ENCODE measurements around the gene TTI1.

The TTI1 gene

DNA sequence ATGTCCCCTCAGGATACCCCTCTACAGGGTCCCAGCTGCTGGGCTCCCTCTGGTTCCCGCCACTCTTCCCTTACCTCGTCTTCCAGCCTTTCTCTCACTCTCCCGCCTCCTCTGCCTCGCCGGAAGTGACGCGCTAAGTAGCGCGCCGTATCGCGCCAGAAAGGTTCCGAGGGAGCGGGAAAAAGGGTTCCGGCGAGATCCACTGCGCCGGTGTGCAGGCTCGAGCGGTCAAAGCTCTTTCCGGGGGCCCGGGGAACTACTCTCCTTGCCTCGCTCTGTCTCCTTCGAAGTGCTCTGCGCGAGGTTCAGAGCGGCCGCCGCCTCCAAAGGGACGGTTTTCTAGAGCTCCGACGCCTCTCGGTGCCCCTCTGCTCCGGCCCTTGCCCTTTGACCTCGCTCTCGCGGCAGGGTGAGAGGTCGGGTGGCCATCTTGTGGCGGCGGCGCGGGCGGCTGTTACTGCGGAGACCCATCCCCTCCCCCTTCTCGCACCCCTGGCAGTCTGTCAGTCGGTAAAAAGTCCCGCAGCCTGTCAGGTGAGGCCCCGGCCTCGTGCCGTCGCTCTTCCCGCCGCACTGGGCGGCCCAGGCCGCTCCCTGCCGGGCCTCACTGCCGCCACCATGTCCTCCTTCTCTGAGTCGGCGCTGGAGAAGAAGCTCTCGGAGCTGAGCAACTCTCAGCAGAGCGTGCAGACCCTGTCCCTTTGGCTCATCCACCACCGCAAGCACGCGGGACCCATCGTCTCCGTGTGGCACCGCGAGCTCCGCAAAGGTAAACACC is at the start of gene TTI1, which contains the start of gene RPRD1B:
TSS of gene TTI1 (minus strand) at position 127 of the 778 bp plus-strand sequence. CDS start 19,640 bp downstream, outside the sequence.
TSS of gene RPRD1B (plus strand) at position 417 of the 778 bp plus-strand sequence. CDS start at position 619, 202 bp downstream.
- DNase-seq: peak; percentile 93

DNA sequence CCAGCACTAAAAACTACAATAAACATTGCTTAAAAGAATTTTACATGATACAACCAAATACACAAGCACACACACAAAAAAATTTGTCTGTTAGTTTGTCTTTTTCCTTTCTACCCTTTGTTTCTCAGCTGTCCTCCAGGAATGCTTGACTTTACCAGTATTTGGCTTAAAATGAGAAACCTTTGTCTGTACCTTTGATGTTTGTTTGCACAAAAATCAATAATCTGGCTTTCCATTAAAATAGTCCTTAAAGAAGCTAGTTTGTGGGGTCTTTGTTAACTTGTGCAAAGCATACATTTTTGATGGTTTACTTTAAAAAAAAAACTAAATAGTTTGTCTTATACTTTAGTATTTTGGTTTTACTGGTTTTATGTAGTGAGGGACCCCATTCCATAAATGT is 49.6 kb upstream of the TTI1 start:
- DNase-seq: no peak

DNA sequence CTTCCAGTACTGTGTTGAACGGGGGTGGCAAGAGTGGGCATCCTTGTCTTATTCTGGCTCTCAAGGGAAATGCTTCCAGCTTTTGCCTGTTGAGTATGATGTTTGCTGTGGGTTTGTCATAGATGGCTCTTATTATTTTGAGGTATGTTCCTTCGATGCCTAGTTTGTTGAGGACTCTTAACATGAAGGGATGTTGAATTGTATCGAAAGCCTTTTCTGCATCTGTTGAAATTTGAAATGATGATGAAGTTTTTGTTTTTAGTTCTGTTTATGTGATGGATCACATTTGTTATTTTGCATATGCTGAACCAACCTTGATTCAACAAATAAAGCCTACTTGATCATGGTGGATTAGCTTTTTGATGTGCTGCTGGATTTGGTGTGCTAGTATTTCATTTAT is 48.3 kb upstream of the TTI1 start:
- no peak for DNase-seq

DNA sequence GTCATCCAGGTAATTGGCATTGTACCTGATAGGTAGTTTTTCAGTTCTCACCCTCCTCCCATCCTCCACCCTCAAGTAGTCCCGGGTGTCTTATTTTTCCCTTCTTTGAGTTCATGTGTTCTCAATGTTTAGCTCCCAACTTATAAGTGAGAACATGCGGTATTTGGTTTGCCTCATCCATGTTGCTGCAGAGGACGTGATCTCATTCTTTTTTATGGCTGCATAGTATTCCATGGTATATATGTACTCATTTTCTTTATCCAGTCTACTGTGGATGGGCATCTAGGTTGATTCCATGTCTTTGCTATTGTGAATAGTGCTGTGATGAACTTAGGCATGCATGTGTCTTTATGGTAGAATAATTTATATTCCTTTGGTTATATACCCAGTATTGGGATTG is 46.1 kb upstream of the TTI1 start:
- DNase-seq: no peak

DNA sequence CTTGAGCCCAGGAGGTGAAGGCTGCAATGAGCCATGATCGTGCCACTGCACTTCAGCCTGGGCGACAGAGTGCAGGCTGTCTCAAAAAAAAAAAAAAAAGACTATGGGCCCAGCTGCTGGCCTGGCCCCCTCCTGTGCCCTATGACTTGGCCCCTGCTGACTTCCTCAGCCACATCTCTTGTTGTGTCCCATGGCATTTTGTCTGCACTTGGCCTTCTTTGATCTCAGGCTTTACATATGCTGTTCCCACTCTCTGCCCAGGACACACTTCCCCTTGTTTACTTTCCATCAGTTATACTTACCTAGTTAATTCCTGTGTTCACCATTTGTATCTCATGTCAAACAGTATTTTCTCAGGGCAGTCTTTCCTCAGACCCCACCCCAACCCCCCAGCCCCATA is 44.8 kb upstream of the TTI1 start:
- DNase-seq: no peak

DNA sequence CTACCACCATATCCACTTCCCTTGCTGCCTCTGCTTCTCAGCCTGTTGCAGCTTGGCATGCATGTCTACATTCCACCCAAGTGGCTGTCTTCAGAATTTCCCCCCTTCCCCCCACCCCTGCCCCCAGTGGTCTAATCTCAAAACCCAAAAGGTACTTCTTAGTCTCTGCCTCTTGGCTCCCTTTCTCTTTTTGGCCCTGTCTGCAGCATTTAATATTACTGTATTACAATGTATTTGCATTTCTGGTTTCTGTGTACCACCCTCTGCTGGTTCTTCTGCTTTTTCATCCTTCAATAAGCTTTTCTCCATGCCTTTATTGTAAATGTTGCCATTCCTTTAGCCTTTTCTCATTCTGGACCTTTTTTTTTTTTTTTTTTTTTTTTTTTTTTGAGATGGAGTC is 43.3 kb upstream of the TTI1 start:
- DNase-seq: no peak

DNA sequence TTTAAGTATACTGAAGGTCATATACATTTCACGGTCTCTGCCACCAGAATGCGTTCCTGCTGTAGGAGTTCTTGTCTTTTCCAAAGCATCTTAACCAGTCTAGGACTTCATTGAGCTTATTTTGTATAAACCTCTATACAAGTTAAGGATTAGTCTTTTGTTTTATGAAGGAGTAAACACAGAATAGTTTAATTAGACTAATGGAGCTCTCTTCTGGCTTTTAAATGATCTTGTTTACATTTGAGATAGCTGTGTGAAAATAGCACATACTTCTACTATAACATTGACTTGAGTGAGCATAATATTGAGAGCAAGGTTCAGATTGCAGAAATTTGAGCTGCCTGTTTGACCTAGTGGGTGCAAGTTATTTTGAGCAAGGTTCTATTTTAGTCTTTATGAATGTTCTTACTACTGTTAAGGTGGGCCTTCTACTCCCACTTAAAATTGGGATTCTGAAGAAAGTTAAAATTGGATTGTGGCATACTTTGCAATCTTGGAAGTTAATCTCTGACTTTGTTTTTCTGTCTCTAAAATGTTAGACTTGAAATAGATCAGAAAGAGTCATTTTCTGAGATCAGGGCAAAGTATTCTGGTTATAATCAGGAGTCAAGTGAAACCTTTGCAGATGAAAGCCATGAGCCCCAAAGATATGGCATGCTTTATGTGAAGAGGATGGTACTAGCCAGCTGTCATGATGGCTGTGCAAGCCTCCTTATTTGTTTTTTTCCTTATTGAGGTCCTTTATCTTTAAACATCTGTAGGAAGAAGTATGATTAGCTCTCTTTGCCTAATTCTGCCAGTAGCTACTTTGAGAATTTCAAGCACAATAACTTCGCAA is 42.1 kb upstream of the TTI1 start:
- DNase-seq: no peak

DNA sequence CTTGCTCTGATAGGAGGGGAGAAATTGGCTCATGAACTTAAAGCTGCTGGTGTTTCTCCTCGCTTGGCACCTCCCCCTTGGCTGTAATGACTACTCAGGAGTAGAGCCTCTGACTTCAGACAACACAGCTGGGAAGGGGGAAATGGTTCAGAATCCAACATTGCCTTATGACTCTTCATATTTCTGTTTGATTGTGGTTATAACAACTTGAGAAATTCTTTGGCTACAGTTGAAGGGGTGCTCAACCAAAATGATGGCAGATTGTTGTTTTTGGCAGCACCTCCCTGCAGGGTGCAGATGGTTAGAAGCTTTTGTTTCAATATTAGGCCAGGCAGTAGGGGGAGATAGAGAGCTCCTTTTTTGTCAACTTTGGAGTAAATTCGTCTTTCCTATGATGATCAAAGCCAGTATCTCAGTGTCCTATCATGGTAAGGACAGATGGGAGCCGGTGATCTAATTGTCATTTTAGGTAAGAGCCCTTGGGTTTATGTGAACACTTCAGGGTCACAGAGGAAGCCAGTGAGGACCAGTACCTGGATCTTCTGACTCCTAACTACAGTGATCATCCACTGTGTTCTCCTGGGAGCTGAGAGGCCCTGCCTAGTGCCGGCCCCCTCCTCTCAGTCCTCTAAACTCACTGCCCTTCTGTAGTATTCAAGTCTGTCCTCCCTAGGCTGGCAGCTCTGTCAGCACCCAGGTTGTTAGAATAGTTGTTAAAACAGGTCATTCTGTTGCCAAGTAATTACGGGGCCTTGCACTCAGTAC is 40.2 kb upstream of the TTI1 start:
- DNase-seq: no peak

DNA sequence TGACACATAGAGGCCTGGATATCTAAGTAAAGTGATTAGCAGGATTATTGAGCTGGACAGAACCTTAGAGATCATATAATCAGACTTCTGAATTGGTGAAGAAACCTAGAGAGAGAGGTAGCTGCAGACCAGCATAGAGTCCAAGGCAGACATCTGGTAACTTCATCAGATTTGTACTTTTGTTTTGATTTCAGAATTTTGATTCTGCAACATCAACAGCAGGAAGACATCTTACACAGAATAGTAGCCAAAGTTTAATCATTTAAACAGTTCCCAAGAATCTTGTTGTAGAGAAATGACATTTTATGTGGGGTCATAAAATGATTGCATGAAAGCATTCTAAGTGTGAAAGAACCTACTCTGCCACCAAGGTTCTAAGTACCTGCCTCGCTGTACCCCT is 39.6 kb upstream of the TTI1 start:
- no peak for DNase-seq

DNA sequence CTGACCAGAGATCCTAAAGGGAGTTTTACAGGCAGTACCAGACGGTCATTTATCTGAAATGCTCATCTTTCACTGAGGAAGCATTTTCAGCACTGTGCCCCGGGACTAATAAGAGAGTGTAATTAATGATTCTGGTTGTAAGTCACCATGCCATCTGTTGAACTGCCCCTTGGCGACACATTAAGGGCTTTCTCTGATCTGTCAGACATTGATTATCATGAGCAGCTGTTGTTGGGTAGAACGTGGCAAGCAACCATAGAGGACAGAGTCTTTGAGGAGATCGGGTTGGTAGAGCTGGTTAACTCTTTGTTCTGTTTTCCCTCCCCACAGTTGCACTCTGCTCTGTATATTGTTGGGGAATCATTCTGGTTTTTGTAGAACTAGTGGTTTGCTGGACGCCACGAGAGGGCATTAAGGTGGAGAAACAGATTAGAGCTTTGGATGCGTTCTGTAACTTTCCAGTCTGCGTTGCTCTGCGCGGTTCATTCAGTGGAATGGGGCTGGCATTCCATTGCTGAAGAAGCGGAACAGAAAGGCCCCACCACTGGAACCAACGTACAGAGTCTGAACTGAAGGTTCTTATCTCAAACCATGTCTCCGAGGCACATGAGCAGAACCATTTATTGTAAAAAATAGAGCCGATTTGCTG is 34.6 kb upstream of the TTI1 start:
- DNase-seq: no peak

DNA sequence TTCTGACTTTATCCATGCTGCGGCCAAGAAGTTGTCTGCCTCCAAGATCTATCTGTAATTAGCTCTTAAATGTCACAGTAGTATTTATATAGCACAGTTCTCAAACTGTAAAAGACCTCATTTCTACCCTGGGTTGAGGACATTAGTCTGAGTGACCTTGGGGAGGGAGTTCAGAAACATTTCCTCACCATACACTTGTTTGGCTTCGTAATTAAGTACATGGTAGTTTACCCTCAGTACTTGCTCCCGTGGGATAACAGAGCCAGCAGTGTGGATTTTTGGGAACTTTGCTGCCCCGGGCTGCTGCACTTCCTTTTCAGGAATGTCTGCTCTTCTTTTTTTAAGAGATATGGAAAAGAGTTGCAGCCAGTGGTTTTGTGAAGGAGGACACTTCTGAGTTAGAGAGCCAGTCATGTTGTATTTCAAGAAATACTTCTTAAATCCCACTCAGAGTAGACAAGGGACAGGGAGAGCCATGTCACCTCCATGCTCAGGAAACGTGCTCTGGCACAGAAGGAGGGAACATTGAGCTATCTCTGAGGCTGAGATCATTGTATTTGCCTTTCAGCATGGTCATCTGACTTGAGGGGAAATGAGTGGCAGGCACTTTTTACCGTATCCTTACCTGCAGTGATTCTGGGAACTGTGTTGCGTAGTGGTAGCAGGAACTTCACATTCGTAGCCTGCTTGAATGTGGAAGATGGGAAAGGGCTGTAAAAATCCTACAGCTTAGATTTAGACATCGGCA is 33.9 kb upstream of the TTI1 start:
- no peak for DNase-seq

DNA sequence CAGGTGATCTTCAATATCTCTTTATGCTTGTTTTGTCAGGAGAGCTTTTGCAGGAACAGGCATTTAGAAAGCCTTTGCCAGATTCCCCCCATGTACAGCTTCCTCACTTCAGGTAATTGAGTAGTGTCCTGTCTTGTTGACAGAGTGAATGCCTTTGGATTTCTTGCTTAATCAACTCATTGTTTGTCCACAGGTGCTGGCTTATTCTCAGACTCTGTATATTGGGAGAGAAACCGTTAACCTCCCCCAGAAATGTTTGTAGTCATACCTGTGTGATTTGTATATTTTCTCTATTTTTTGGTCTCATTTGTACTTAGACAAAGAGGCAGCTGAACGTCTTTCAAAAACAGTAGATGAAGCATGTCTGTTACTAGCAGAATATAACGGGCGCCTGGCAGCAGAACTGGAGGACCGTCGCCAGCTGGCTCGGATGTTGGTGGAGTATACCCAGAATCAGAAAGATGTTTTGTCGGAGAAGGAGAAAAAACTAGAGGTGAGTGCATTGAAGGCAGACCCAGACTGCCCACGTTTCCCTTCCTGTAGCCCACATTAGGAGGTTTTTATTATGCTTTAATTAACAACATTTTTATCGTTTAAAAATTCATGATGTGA is 32.6 kb upstream of the TTI1 start:
- no peak for DNase-seq

DNA sequence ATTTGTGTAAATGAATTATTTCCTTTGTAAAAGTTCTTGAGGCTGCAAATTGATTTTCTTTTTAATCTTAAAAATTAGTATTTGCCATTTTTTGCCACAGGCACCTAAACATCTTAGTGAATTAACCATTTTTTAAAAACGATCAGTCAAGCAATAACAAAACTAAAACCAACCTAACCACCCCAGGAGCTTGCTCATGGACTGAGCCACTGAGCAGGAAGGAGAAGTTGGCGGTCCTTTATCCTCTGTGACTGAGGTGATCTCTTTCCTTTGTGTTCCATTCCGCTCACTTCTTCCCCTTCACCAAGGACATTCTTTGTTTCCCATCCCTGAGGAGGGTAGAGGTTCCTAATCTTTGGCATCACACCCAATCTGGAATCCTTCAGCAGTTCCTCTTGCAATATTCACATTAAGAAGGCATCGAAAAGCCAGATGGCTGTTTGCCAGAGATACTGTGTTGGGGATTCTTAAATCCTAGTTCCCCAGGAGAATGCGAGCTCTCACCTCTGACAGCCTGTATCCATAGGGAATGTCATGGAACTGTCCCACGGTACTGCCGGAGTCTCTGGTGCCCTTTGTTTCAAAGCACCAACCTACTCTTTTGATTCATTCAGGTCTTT is 30.8 kb upstream of the TTI1 start:
- no peak for DNase-seq

DNA sequence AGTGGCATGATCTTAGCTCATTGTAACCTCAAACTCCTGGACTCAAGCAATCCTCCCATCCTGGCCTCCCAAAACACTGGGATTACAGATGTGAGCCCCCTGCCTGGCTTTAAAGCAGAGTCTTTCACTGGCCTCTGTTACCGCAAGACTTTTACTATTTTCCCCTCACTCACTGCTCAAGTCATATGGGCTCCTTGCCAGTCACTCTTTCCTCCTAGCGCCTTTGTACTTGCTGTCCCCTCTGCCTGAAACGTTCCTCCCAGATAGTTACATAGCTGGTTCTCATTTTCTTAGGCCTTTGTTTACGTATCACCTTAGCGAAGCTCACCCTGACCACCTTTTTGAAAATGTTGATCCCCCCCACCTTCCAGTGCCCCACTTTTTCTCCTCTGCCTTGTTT is 29.6 kb upstream of the TTI1 start:
- no peak for DNase-seq

DNA sequence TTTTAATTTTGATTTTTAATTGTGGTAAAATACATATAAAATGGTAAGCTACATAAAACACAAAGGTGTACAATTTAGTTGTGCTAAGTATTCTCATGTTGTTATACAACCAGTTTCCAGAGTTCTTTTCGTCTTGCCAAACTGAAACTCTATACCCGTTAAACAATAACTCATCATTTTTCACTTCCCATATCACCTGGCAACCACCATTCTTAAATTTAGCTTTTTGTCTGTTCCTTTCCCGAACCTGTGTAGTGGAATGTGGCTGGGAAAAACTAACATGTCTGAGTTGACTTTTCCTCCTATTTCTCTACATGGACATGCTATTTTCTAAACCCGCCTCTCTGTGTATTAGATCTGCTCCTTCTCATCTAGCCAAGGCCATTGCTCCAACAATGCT is 27.9 kb upstream of the TTI1 start:
- no peak for DNase-seq

DNA sequence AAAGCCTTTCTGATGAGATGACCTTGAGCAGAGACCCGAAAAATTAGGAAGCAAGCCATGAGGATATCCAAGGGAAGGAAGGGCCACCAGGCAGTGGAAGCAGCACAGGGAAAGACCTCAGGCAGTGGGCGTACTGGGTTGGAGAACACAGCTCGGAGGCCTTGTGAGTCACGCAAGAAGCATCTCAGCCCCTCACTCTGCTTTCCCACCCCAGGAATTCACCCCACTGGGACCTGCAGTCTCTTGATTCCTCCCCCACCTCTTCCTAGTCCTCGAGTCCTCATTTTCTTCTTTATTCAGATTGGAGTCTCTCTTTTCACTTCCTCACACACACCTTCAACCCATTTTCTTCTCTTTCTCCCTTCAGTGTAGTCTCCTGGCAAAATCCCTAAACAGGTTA is 27.3 kb upstream of the TTI1 start:
- no peak for DNase-seq

DNA sequence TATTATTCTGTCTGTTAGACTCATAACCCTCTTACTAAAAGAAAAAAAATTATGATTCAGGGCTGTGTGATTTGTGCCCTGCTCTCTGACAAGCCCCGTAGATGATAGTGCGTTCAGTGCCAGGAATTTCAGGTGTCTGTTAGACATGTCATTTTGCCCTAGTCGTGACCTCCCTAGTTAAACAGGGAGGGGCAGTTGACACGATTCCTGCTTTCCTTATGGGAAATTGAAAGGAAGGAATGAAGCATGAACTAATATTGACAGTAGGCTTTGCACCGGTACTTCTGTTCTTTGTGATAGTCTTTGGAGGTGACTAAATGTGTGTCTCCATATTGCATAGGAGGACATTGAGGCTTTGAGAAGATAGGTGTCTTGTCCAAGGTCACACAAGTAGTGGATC is 26.6 kb upstream of the TTI1 start:
- DNase-seq: no peak

DNA sequence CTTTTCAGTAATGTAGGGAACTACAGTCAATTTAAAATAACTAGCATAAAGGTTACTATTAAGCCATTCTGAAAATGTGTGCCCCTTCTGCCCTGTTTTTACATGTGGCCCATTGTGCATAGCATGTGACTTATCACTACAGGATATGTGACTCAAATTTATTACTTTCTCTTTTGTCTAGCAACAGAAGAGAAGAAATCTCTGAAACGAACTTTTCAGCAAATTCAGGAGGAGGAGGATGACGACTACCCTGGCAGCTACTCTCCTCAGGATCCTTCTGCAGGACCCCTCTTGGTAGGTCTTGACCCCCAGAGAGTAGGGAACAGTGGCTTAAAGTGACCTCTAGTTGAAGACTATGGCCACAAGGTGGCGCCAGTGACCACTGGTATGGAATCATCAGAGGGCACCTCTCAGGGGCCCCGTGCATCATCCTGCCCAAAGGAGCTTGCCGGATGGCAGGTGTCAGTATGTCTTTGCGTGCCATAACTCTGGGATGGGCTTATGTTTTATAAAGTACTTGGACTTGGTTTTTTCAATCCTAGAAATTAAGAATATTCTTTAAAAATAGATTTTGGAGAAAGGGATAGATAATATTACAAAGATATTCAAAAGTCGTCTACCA is 24.2 kb upstream of the TTI1 start:
- peak; percentile 82 to 84 for DNase-seq

DNA sequence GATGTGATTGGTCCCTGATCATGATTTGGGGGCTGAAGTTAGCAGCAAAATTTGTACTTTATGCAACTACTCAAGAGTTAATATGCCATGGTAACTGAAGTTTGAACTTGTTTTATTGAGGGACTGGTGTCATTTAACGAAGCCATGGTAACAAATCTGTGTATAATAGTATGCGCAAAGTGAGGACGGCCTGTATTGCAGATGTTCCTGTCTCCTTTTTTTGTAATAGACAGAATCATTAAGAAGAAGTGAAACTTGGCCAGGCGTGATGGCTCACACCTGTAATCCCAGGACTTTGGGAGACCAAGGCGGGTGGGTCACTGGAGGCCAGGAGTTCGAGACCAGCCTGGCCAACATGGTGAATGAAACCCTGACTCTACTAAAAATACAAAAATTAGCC is 22.6 kb upstream of the TTI1 start:
- DNase-seq: no peak

DNA sequence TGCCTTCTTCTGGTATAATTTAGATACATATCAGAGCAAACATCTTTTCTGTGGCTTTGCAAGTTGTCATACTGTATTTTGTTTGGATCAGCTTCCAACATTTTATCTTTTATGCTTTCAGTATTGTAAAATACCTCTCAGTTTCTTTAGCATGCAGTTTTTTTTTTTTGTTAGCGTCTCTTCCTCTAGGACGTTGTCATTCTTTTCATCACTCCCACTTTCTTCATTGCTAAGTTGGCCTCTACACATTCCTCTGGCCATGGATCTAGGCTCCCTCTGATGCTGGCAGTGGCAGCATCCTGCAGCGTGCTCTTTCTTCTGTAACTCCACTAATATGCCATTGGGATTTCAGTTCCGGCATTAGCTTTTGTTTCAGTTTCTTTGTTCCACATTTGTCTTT is 22.0 kb upstream of the TTI1 start:
- DNase-seq: no peak

DNA sequence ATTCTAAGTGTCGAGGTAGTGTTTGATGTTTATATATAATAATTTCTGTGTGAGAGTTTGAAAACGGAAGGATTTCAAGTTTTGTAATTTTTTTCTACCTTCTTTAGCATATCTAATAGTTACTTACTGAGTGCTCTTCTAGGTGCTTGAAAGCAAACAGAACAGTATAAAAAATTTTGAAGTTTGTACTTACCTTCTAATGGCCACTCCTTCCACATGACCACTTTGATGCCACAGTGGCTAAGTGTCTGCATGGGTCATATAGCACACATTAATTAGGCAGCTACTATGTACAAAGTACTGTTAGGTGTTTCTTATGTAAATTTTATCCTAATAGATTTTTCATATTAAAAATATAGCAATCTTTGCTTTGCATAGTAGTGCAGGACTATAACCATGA is 21.4 kb upstream of the TTI1 start:
- no peak for DNase-seq

Measured in activated T-cell treated with anti-CD3 and anti-CD28 coated beads, Interleukin-2, amount 50 U/mL, for 48 hours (primary cell).